Thymus (tissue), 11 donors: ENCODE measurements around the gene UBE3D. TPM values are rescaled to one million over a fixed set of nuclear protein-coding genes. Genes with fewer than 3 reads are reported as not detected.

Experiments used
- DNase-seq, 9 donors: peaks; one replicate each; pipeline ENCODE4 v3.0.0-alpha.2; 2013; ENCODE audit warnings: low spot score in 9 of 9, low read depth in 6 of 9, missing footprints in 1 of 9
- H3K27ac ChIP-seq, 2 donors: one replicate each; pipeline ENCODE4 v1.5.1; 2013; ENCODE audit warnings: control low read depth in 1 of 2, low read depth in 1 of 2, low read length in 1 of 2, mild to moderate bottlenecking in 1 of 2, moderate library complexity in 1 of 2
- H3K27me3 ChIP-seq, 2 donors: one replicate each; pipeline ENCODE4 v1.5.1; 2013; ENCODE audit warnings: low read length in 1 of 2; ENCODE audit not compliant: control insufficient read depth in 2 of 2, insufficient read depth in 1 of 2
- H3K36me3 ChIP-seq, 2 donors: one replicate each; pipeline ENCODE4 v1.5.1; 2013; ENCODE audit warnings: low read length in 1 of 2, mild to moderate bottlenecking in 1 of 2, moderate library complexity in 1 of 2; ENCODE audit not compliant: control insufficient read depth in 2 of 2, insufficient read depth in 2 of 2
- H3K4me1 ChIP-seq, 2 donors: one replicate each; pipeline ENCODE4 v1.5.1; 2013; ENCODE audit warnings: low read length in 2 of 2; ENCODE audit not compliant: control insufficient read depth in 2 of 2, insufficient read depth in 2 of 2
- H3K4me3 ChIP-seq, 2 donors: one replicate each; pipeline ENCODE4 v1.5.1; 2013; ENCODE audit warnings: low read length in 2 of 2, control low read depth in 1 of 2, mild to moderate bottlenecking in 1 of 2
- H3K9me3 ChIP-seq, 2 donors: one replicate each; pipeline ENCODE4 v1.5.1; 2013; ENCODE audit warnings: low read length in 1 of 2, mild to moderate bottlenecking in 1 of 2; ENCODE audit not compliant: control insufficient read depth in 2 of 2, insufficient read depth in 1 of 2
- WGBS: extraction: QIAGEN DNeasy Blood & Tissue Kit; methylation state at CpG from one replicate; pipeline ENCODE4 v1.1.7; 2013; 5-methylcytosine and 5-hydroxymethylcytosine counted together
- polyA plus RNA-seq: library from polyadenylated mRNA; stranded (reverse); fragments of 200-250 nt; gene quantifications from one replicate; pipeline ENCODE4 v1.2.3, GENCODE V29; 2013
- total RNA-seq: library from RNA; stranded (reverse); fragments of 120-200 nt; gene quantifications from one replicate; pipeline ENCODE4 v1.2.4, GENCODE V29; 2013
- donor health status: healthy.

The UBE3D gene
- total and polyA plus RNA-seq, 2 donors, result 7.0 to 8.2 TPM

DNA sequence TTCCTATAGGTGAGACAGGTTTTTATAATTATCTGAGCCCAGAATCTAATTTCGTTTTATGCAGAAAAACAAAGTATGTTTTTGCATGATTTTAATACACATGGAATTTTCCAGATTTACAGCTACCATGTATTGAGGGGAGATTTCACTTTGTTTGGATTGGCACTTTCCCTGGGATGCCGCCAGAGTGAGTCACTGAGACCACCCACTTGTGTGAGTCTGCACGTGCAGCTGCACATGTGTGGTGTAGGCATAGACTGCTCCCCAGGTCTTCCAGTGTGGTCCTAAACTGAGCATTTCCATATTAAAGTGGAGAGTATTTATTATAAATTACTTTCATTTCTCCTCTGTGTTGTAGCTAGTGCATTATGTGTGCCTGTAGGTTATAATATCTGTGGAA is 186.8 kb downstream of the UBE3D start:
- no peak overlapping the region for H3K4me3 ChIP-seq
- no peak overlapping the region for H3K27ac ChIP-seq
- 93% methylated on average over 3 of the region's 3 CpGs for WGBS
- no peaks in the 10 kb centered on the region for H3K27me3 ChIP-seq
- no peaks in the 10 kb centered on the region for H3K36me3 ChIP-seq
- no peak for DNase-seq
- H3K4me1 ChIP-seq, result no peaks in the 10 kb centered on the region
- H3K9me3 ChIP-seq, result no peaks in the 10 kb centered on the region

DNA sequence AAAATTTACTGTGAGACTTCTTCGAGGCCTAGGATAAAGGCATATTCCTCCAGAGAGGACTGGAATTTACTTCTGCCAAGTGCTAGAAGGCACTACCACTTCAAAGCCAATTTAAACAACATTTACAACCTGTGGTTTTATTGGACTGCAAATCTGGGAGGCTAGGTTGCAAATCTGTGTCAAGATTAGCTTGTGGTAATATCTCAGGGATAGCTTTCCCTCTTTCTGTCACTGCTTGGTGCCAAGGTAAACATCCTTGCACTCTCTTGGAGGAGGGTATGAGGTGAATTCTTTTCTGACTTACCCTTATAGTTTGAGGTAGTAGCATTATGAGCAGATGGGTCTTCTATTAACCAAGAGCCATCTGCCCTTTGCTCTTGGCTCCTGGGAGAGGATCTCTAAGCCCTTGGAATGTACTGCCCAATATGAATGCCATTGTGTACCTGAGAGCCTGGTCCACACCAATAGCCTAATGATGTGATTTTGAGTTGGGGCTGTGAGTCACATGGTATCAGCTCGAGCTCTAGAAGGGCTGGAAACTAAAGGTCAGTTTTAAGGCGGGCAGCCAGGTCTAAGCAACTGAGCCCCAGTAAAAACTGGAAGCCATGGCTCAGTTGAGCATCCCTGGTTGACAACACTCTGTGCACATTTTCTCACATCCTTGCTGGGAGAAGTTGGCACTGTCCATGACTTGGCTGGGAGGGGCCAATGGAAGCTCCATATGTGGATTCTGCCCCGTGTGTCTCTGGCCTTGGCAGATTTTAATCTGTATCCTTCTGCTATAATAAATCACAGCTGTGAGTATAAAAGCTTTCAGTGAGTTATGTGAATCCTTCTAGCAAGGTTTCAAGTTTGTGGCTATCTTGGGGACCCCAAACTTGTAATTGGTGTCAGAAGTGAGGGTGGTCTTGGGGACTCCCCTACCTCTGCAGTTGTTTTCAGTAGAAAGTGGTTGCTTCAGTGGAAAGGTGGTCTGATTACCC is 188.1 kb downstream of the UBE3D start:
- WGBS, result 78% methylated on average over 4 of the region's 4 CpGs
- no peak for DNase-seq
- H3K4me3 ChIP-seq, result no peak overlapping the region
- no peak overlapping the region for H3K27ac ChIP-seq
- H3K4me1 ChIP-seq, result no peaks in the 10 kb centered on the region
- H3K9me3 ChIP-seq, result no peaks in the 10 kb centered on the region
- no peaks in the 10 kb centered on the region for H3K27me3 ChIP-seq
- no peaks in the 10 kb centered on the region for H3K36me3 ChIP-seq

DNA sequence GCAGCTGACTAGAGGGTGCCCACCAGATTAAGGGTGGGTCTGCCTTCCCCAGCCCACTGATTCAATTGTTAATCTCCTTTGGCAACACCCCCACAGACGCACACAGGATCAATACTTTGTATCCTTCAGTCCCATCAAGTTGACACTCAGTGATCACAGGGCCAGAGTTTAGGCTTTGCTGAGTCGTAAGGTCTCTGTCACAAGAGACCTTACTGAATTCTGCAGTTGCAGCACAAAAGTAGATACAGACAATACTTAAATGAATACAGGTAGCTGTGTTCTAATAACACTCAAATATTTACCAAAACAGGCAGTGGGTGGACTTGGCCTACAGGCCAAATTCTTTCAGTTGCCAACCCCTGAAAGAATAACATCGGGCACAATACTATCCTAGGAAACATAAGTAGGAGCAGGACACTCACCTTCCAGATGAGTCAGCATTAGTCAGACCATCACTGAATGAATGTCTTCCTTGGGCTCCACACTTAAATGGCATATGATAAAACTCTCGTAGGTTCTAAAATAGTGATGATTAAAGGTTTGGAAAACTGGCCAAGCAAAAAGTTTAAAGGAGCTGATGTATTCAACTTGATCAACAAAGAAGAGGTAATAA is 190.0 kb downstream of the UBE3D start:
- H3K4me3 ChIP-seq, result no peak overlapping the region
- DNase-seq, result no peak
- H3K9me3 ChIP-seq, result no peaks in the 10 kb centered on the region
- no peak overlapping the region for H3K27ac ChIP-seq
- H3K27me3 ChIP-seq, result no peaks in the 10 kb centered on the region
- no peaks in the 10 kb centered on the region for H3K4me1 ChIP-seq
- 95% methylated on average over 4 of the region's 4 CpGs for WGBS
- no peaks in the 10 kb centered on the region for H3K36me3 ChIP-seq

DNA sequence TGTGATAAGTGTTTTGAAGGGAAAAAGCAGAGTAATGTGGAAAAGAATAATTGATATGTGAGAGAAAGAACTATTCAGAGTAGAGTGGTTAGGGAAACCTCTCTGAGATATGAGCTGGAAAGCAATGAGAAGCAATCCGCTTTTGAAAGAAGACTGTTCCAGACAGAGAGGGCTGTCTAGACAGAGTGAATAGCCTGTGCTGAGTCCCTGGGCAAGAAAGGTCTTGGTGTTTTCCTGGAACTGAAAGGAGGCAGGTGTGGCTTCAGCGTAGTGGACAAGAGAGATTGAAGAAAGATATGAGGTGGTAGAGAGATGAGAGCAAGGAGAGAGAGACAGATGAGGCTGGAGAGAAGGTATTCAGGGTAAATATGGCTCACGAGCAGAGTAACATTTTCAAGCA is 190.8 kb downstream of the UBE3D start:
- no peak overlapping the region for H3K27ac ChIP-seq
- no peak for DNase-seq
- H3K27me3 ChIP-seq, result no peaks in the 10 kb centered on the region
- H3K9me3 ChIP-seq, result no peaks in the 10 kb centered on the region
- WGBS, result 93% methylated on average over 3 of the region's 3 CpGs
- no peak overlapping the region for H3K4me3 ChIP-seq
- H3K36me3 ChIP-seq, result no peaks in the 10 kb centered on the region
- H3K4me1 ChIP-seq, result no peaks in the 10 kb centered on the region

DNA sequence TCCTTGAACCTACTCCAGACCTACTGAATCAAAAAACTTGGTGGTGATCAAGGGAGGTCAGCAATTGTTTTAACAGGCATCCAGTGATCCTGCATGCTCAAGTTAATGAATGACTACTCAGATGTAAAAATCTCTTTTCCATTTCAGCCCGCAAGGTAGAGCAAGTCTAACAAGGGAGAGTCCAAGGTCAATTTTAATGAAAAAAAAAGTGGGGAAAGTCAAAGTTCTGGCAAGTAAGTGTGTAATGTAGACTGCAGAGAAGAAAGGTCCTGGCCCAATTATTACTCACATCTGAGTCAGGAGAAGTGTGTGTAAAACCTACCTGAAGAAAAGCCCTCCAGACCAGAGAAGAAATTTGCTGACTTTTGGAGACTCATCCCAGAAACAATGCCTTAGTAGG is 193.5 kb downstream of the UBE3D start:
- H3K27me3 ChIP-seq, result no peaks in the 10 kb centered on the region
- no peak for DNase-seq
- H3K27ac ChIP-seq, result no peak overlapping the region
- no peaks in the 10 kb centered on the region for H3K36me3 ChIP-seq
- 98% methylated on average over 1 of the region's 1 CpG for WGBS
- H3K9me3 ChIP-seq, result no peaks in the 10 kb centered on the region
- no peak overlapping the region for H3K4me3 ChIP-seq
- H3K4me1 ChIP-seq, result no peaks in the 10 kb centered on the region

DNA sequence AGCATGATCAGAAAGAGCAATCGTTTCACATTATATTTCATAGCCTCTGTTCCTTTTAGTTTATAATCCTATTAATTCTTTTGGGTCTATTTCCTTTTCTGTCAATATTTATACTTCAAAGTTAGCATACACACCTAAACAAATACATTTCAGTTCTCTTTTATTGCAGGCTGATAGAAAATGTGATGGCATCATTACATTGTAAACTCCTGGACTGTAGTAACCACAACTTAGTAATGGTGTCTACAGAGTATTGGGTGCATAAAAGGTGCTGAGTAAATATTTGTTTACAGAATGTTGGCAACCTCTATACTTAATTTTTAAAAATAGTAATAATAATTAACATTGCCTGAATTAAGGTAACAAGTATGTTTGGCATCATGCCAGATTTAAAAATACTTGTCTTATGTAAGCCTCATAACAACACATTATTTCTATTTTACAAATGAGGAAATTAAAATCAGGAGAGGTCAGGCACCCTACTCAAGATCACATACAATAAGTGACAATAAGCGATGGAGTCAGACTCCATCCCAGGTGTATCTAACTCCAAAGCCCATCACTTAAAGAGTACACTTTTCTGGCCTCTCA is 195.0 kb downstream of the UBE3D start:
- H3K4me1 ChIP-seq, result no peaks in the 10 kb centered on the region
- H3K27me3 ChIP-seq, result no peaks in the 10 kb centered on the region
- 92% methylated on average over 2 of the region's 2 CpGs for WGBS
- H3K27ac ChIP-seq, result no peak overlapping the region
- no peaks in the 10 kb centered on the region for H3K36me3 ChIP-seq
- H3K9me3 ChIP-seq, result no peaks in the 10 kb centered on the region
- no peak for DNase-seq
- no peak overlapping the region for H3K4me3 ChIP-seq

DNA sequence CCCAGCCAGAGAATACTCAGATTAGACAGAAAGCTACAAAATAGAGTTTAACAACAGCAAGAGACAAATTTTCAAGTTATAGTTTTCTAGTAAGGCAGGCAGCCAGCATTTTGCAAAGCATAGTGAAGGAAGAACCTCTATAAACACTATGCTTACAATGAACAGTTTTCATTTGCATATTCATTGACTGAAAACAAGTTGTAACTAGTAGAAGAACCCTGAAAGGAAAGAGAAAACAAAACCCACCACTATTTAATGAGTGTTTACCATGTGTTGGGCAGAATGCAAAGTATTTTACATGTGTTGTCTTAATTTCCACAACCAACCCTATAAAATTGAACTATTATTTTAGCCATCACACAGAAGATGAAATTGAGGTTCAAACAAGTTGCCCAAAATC is 196.1 kb downstream of the UBE3D start:
- no peaks in the 10 kb centered on the region for H3K9me3 ChIP-seq
- no peaks in the 10 kb centered on the region for H3K27me3 ChIP-seq
- H3K4me3 ChIP-seq, result no peak overlapping the region
- no peak for DNase-seq
- no peaks in the 10 kb centered on the region for H3K4me1 ChIP-seq
- no peaks in the 10 kb centered on the region for H3K36me3 ChIP-seq
- H3K27ac ChIP-seq, result no peak overlapping the region

DNA sequence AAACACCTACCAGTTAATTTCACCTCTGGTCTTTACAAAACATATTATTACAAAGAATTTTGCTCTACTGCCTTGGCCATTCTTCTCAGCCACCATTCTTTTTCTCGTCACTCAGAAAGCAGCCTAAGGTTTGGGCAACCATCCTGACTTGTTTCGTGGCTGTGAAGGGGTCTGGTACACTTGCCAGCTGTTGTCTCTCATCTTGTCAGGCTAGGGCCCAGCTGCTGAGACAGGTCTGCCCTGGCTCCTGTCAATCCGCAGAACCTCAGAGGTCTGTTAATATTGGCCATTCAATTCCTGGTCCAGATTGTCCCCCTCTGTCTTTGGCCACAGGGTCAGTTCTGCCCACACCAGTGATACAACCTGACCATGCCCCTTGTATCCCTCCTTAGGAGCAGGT is 197.7 kb downstream of the UBE3D start:
- DNase-seq, result no peak
- 92% methylated on average over 3 of the region's 3 CpGs for WGBS

DNA sequence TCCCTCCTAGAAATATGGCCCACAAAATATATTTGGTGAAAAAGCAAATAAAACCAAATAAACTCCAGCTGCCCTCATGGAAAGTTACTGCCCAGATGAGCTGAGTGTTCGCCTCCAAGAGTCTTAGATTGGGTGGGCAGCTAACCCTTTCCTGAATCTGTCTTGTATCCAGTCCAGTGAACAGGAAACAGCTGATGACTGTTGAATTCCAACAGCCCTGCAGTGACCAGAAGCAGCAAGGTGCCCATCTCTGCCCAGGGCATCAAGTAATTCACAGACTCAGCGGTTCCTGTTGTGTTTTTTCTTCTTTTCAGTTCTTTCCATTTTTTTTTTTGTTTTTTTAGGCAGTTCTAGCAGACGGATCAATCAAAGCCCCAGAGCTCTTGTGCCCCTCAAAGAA is 199.2 kb downstream of the UBE3D start:
- Histone ChIP-seq H3K4me3 (no peak overlapping the region), H3K36me3 (no peaks in the 10 kb centered on the region), H3K4me1 (no peaks in the 10 kb centered on the region), H3K27me3 (no peaks in the 10 kb centered on the region), H3K27ac (no peak overlapping the region), H3K9me3 (no peaks in the 10 kb centered on the region)
- no peak for DNase-seq
- 90% methylated on average over 3 of the region's 3 CpGs for WGBS

More for the DNA sequence above, 197.7 kb downstream of the UBE3D start:
- Histone ChIP-seq H3K4me1 (no peaks in the 10 kb centered on the region), H3K36me3 (no peaks in the 10 kb centered on the region), H3K4me3 (no peak overlapping the region), H3K9me3 (no peaks in the 10 kb centered on the region), H3K27me3 (no peaks in the 10 kb centered on the region), H3K27ac (no peak overlapping the region)
